ENCODE measurements around the gene LIN7A.
A peak's percentile ranks its signal among the peaks of the same experiment; 100 is the strongest.

GRCh38 chr12:80936642-80937390 is 918 bp downstream of the LIN7A start:
- TF ChIP-seq CTCF (IDR thresholded peaks at IDR 0.05) (no peak), POLR2A (IDR thresholded peaks at IDR 0.05) (peak in 1 of 2 donors; percentile 14)

Data from uterus (tissue), 2 donors.